HG02870 (cell line): ENCODE data around the gene ATP8B2.
"Not testable (repeated sequence)": the region's sequence is repeated elsewhere in the genome, so short reads cannot be mapped to it uniquely, and the experiment has no call there.

Source experiments
- ATAC-seq: cut with Tn5 transposase; IDR thresholded peaks from one replicate; pipeline ENCODE4 v1.9.1; 2021; ENCODE audit warnings: mild to moderate bottlenecking, moderate library complexity; ENCODE audit not compliant: unreplicated experiment

Gene ATP8B2, protein sequence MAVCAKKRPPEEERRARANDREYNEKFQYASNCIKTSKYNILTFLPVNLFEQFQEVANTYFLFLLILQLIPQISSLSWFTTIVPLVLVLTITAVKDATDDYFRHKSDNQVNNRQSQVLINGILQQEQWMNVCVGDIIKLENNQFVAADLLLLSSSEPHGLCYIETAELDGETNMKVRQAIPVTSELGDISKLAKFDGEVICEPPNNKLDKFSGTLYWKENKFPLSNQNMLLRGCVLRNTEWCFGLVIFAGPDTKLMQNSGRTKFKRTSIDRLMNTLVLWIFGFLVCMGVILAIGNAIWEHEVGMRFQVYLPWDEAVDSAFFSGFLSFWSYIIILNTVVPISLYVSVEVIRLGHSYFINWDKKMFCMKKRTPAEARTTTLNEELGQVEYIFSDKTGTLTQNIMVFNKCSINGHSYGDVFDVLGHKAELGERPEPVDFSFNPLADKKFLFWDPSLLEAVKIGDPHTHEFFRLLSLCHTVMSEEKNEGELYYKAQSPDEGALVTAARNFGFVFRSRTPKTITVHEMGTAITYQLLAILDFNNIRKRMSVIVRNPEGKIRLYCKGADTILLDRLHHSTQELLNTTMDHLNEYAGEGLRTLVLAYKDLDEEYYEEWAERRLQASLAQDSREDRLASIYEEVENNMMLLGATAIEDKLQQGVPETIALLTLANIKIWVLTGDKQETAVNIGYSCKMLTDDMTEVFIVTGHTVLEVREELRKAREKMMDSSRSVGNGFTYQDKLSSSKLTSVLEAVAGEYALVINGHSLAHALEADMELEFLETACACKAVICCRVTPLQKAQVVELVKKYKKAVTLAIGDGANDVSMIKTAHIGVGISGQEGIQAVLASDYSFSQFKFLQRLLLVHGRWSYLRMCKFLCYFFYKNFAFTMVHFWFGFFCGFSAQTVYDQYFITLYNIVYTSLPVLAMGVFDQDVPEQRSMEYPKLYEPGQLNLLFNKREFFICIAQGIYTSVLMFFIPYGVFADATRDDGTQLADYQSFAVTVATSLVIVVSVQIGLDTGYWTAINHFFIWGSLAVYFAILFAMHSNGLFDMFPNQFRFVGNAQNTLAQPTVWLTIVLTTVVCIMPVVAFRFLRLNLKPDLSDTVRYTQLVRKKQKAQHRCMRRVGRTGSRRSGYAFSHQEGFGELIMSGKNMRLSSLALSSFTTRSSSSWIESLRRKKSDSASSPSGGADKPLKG

DNA sequence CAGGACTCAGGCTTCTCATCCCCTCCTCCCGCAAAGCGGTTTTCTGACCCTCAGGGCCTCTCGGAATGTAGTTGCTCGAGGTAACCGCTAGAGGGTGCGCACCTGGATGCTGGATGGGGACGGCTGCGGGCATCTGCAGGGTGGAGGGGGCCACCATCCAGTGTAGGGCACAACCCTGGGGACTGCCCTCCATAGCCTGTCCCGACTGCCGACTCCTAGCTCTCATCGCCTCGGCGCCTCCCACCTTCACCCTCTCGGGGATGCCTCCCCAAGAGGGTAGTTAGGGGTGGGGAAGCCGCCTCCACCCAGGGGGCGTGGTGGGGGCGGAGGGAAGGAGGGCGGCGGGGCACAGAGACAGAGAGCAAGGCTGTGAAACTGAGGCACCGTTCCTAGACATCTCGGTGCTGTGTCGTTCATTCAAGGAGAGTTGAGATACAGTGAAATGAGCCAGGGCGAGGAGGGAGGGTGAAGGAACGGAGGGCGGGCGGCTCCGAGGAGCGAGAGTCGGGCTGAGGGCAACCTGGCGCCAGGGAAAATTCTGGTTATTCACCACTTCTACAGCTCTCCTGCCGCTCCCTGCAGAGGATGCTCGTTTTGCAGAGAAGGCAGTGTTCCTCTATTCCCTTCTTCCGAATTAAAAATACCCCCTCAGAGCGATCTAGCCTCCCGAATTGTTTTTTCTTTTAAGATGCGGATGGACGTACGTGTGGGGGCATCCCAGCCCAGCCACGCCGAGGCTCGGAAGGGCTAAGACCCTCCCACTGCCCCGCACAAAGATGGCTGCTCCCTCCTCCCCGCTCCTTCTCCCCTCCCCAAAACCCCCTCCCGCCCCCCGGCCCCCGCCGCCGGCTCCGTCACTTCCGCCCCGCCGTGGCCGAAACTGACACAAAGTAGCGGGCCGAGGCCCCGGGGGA lies at the start of gene ATP8B2:
Gene ATP8B2, plus strand, starts transcription at position 857 of the 914 bp plus-strand sequence. CDS start 2,617 bp downstream, outside the sequence.
- ATAC-seq: no peak

DNA sequence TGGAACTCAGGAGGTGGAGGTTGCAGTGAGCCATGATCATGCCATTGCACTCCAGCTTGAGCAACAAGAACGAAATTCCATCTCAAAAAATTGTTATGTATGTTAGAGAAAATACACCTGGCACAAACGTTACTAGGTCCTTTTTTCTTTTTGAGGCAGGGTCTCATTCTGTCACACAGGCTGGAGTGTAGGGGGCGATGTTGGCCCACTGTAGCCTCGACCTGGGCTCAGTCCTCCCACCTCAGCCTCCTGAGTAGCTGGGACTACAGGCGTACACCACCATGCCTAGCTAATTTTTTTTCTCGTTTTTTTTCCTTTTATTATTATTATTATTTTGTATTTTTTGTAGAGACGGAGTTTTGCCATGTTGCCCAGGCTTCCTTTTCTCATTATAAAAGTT lies 48.5 kb upstream of the ATP8B2 start:
- no peak for ATAC-seq

DNA sequence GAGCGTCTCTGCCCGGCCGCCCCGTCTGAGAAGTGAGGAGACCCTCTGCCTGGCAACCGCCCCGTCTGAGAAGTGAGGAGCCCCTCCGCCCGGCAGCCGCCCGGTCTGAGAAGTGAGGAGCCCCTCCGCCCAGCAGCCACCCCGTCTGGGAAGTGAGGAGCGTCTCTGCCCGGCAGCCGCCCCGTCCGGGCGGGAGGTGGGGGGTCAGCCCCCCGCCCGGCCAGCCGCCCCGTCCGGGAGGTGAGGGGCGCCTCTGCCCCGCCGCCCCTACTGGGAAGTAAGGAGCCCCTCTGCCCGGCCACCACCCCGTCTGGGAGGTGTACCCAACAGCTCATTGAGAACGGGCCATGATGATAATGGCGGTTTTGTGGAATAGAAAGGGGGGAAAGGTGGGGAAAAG lies 37.7 kb upstream of the ATP8B2 start:
- ATAC-seq: not testable (repeated sequence)

DNA sequence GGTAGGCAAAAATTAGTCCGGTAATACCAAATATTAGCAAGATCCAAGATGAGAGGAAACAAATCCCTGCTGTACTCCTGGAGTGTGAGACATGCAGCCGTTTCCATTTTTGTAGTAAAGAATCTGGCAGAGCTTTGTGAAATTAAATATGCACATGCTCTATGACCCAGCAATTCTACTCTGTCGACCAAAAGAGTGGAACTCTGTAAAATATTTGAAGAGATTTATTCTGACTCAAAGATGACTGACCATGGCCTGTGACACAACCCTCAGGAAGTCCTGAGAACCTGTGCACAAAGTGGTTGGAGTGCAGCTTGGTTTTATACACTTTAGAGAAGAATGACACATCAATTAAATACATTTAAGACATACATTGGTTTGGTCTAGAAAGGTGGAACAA lies 36.7 kb upstream of the ATP8B2 start:
- no peak for ATAC-seq

DNA sequence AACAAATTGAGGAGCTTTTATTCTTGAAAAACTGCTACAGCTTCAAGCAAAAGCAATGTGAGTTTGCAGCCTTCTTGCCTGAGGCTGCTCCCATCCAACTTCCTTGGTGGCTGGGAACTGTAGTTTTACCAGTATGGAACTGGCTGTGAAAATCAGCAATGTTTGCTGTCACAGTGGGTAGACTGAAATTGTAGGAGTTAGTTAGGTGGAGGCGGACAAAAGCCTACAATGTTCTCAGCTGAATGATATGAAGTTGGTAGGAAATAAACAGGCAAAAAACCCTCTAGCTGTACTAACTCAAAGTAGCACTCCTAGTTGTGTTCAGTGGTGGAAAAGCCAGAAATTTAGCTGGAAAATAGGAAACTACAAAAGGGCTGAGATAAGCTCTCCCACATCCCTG lies 34.4 kb upstream of the ATP8B2 start:
- ATAC-seq: no peak

DNA sequence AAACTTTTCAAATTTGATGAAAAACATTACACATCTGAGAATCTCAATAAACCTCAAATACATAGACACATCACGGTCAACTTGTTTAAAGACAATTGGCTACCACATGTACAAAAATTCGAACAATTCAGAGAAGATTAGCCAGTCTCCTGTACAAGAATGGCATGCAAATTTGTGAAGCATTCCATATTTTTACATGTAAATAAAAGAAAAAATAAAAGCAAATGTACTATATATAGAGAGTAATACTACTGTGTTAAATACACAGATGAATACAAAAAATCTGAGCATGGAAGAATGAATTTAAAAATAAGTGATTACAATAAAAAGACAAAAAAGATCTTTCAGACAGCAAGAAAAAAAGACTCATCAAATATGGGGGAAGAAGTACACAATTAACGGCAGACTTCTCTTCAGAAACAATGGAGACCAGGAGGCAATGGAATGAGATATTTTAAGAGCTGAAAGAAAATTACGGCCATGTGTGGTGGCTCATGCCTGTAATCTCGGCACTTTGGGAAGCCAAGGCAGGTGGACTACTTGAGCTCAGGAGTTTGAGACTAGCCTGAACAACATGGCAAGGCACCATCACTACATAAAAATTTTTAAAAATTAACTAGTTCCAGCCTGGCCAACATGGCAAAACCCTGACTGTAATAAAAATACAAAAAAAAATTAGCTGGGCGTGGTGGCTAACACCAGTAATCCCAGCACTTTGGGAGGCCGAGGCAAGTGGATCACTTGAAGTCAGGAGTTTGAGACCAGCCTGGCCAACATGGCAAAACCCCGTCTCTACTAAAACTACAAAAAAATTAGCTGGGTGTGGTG lies 29.7 kb upstream of the ATP8B2 start:
- no peak for ATAC-seq

DNA sequence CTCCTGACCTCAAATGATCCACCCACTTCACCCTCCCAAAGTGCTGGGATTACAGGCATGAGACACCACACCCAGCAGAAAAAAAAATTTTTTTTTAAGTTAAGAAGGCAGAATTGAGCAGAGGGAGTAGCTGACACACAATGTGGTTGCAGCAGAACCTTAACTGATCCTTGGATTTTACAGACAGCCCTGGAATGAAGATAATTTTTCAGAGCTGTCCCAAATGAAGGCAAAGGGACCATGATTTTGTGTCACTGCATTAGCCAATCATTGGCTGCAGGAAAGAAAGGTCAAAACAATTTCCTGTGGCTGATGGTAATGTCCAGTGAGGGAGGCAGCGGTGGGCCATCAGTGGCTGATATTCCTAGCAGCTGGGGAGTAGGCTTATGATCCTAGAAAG lies 23.7 kb upstream of the ATP8B2 start:
- ATAC-seq: no peak

DNA sequence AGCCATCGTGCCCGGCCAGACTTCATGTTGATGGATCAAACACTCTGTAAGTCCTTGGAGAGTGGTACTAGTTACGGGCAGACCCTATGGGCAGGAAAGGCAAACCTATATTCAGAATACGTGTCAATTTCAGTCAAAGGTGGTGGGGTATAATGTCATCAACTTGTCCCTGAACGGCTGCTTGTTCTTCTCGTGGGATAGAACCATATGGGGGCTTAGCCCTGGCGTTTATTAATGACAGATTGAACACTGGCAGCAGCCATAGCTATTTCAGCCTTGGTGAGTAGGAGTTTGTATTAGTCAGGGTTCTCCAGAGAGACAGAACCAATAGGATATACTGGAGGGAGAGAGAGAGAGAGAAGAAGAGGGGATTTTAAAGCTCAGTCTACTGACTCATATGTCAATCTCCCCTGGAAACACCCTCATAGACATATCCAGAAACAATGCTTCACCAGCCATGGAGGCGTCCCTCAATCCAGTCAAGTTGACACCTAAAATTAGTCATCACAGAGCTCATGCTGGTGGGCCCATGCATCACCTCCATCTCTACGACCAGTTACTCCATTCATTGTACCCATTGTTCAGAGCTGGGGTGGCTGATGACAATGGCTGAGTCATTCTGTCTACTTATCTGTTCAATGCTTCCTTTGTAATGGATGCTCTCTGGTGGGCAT lies 20.5 kb upstream of the ATP8B2 start:
- peak; percentile 71 for ATAC-seq

DNA sequence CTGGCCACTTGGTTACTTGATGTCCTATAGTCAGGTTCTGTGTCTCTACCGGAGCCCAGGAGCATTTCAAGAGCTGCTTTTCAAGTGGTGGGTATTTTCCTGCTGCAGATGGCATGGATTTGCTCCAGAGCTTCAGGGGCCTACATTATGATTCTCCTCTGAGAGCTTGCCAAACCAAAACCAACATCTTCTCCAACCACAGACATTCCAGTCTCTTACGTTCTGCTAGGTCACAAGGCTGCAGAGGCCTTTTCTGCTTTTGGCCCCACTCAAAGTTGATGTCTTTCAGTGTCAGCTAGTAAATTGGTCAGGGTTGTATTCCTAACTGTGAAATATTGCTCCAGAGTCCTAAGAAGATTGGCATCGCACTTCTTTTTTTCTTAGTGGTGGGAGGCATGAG lies 19.2 kb upstream of the ATP8B2 start:
- ATAC-seq: no peak

DNA sequence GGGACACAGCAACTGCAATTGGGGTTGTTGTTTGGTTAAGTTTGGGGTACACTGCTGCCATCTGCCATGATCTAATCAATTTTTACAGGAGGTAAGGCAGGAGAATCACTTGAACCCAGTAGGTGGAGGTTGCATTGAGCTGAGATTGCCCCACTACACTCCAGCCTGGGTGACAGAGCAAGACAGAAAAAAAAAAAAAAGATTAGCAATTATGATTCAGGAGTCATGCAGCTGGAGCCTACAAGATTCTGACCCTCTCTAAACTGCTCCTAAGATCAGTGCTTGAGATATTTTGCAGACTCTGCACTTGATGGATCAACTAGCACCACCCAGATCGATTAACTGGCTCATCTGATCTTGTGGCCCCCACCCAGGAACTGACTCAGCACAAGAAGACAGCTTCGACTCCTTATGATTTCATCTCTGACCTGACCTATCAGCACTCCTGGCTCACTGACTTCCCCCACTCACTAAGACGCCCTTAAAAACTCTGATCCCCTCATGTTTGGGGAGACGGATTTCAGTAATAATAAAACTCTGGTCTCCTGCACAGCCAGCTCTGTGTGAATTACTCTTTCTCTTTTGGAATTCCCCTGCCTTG lies 17.6 kb upstream of the ATP8B2 start:
- not testable (repeated sequence) for ATAC-seq

DNA sequence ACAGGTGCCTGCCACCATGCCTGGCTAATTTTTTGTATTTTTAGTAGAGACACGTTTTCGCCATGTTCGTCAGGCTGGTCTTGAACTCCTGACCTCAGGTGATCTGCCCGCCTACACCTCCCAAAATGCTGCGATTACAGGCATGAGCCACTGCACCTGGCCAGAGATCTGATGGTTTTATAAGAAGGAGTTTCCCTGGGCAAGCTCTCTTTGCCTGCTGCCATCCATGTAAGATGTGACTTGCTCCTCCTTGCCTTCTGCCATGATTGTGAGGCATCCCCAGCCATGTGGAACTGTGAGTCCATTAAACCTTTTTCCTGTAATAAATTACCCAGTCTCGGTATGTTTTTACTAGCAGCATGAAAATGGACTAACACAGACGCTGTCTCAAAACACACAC lies 16.2 kb upstream of the ATP8B2 start:
- ATAC-seq: not testable (repeated sequence)

DNA sequence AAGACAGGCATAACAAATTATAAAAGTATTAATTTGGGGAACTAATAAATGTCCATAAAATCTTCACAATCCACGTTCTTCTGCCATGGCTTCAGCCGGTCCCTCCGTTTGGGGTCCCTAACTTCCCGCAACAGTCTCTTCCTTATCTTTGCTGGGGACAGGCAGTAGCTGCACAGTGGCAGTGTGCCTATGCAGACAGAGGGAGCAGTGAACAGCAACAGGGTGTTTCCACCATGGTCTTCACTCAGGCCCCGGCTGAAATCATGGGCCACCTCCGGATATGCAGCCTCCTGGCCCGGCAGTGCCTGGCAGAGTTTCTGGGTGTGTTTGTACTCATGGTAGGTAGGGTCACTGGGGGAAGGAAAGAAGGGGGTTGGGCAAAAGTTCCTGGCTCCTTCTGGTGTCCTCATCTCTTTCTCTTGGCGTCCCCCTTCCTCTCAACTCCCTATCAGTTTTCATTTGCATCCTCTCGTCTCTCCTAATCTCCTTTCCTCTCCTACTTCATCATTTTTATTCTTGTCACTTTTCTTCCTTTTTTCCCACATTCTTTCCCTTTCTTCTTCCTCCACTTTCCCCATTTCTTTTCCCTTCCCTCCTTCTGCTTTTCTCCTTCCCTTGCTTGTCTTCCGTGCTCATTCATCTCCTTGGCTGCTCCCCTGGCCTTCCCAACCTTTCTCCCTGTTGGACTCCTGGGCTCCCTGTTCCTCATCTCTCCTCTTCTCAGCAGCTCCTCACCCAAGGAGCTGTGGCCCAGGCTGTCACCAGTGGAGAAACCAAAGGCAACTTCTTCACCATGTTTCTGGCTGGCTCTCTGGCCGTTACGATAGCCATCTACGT lies 12.9 kb upstream of the ATP8B2 start:
- ATAC-seq: not testable (repeated sequence)

DNA sequence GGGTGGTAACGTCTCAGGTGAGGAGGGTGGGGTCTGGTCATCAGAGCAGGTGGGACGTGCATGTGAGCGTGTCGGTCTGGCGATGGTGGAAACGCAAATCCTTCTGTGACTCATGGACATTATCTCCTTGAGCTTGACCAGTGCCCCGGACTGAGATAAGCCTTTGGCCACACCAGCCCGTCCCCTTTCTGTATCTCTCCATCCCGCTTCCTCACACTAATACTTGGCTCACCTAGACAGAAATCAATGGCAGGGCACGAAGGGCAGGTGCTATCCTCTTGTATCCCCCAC lies 12.3 kb upstream of the ATP8B2 start:
- no peak for ATAC-seq

DNA sequence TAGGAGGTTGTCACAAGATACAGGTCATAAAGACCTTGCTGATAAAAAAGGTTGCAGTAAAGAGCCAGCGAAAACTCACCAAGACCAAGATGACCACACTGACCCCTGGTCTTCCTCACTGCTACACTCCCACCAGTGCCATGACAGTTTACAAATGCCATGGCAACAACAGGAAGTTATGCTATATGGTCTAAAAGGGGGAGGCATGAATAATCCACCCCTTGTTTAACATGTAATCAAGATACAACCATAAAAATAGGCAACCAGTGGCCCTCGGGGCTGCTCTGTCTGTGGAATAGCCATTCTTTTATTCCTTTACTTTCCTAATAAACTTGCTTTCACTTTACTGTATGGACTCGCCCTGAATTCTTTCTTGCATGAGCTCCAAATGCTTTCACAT lies 11.1 kb upstream of the ATP8B2 start:
- ATAC-seq: not testable (repeated sequence)

DNA sequence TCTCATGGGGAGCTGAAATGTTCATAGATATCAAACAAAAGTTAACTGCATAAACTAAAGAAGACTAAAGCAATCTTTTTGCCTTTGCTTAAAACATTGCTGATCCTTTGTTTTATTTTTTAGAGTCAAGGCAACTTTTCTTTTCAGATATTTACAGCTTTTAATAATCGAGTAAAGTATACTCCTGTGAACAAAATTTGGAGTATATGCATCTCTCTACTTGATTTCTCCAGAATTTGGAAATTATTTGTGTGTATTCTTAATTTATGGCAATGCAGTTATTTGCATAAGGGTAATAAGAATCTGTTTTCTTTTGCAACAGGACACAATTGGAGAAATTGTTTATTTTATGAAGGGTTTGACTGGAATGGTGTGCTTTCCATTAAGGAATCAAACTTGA lies 8.6 kb upstream of the ATP8B2 start:
- no peak for ATAC-seq

DNA sequence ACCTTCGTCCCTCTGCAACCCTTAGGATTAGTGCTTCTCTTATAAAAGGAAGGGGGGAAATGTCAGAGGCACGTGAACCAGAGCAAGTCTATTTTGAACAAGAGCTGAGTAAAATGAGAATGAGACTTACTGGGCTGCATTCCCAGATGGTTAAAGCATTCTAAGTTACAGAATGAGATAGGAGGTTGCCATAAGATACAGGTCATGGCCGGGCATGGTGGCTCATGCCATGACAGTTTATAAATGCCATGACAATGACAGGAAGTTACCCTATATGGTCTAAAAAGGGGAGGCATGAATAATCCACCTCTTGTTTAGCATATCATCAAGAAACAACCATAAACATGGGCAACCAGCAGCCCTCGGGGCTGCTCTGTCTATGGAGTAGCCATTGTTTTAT lies 6.9 kb upstream of the ATP8B2 start:
- ATAC-seq: no peak

DNA sequence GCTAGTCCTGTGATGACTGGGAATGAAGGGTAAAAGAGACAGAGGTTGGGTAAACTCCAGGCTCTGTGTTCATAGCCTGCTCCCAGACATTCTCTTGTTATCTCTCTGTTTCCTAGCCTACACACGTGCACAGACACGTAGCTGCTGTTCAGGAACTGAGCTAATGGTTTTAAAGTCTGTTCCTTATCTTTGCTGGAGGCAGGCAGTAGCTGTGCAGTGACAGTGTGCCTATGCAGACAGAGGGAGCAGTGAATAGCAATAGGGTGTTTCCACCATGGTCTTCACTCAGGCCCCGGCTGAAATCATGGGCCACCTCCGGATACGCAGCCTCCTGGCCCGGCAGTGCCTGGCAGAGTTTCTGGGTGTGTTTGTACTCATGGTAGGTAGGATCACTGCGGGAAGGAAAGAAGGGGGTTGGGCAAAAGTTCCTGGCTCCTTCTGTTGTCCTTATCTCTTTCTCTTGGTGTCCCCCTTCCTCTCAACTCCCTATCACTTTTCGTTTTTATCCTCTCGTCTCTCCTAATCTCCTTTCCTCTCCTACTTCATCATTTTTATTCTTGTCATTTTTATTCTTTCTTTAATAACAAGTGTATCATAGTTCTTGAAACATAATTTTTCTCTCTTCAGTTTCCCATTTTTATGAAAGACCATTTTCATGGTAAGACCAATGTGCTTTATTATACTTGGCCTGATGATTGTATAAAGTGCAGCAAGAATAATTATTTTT lies 4.3 kb upstream of the ATP8B2 start, which contains the start of gene AQP10:
Gene AQP10, plus strand, starts transcription at position 212 of the 727 bp plus-strand sequence. Its CDS starts 63 bp downstream, at position 275.
- ATAC-seq: no peak
